SK-N-SH treated with all-trans-retinoic acid at 6 μM for 48 hours (cell line): ENCODE results near the gene POMC.

Experiments used
- ARNTL ChIP-seq: fragments of 450-650 bp; formaldehyde crosslinking; IDR thresholded peaks from 2 replicates; pipeline ENCODE4 v1.5.0; 2020; ENCODE audit warnings: low read depth, mild to moderate bottlenecking, moderate library complexity, borderline replicate concordance
- GLIS3 ChIP-seq: fragments of 250-450 bp; sonication (Bioruptor Pico); IDR thresholded peaks from 2 replicates; pipeline ENCODE4 v1.5.0; 2020; ENCODE audit warnings: mild to moderate bottlenecking, moderate library complexity
- ISL1 ChIP-seq: fragments of 250-450 bp; sonication (Bioruptor Pico); IDR thresholded peaks from 2 replicates; pipeline ENCODE4 v2.1.2; 2022; ENCODE audit warnings: mild to moderate bottlenecking, moderate library complexity
- OSR1 ChIP-seq: fragments of 250-450 bp; sonication (Bioruptor Pico); IDR thresholded peaks from 2 replicates; pipeline ENCODE4 v1.8.0; 2022; ENCODE audit warnings: moderate library complexity, mild to moderate bottlenecking, inconsistent platforms
- RARB ChIP-seq: fragments of 250-450 bp; sonication (Bioruptor Pico); IDR thresholded peaks from 2 replicates; pipeline ENCODE4 v1.8.0; 2021; ENCODE audit warnings: mild to moderate bottlenecking, moderate library complexity
- TOX ChIP-seq: fragments of 250-450 bp; sonication (Bioruptor Pico); IDR thresholded peaks from 2 replicates; pipeline ENCODE4 v1.8.0; 2021; ENCODE audit warnings: mild to moderate bottlenecking, moderate library complexity, borderline replicate concordance
- ZFP3 ChIP-seq: fragments of 250-450 bp; sonication (Bioruptor Pico); IDR thresholded peaks from 2 replicates; pipeline ENCODE4 v1.5.0; 2020; ENCODE audit warnings: mild to moderate bottlenecking, moderate library complexity
- ZFP30 ChIP-seq: fragments of 450-650 bp; formaldehyde crosslinking; IDR thresholded peaks from 2 replicates; pipeline ENCODE4 v1.5.0; 2022; ENCODE audit warnings: mild to moderate bottlenecking, moderate library complexity
- TF ChIP-seq, protein P1 (sequence below): fragments of 250-450 bp; sonication (Bioruptor Pico); IDR thresholded peaks from 2 replicates; pipeline ENCODE4 v1.5.0; 2020; ENCODE audit warnings: mild to moderate bottlenecking, moderate library complexity

DNA sequence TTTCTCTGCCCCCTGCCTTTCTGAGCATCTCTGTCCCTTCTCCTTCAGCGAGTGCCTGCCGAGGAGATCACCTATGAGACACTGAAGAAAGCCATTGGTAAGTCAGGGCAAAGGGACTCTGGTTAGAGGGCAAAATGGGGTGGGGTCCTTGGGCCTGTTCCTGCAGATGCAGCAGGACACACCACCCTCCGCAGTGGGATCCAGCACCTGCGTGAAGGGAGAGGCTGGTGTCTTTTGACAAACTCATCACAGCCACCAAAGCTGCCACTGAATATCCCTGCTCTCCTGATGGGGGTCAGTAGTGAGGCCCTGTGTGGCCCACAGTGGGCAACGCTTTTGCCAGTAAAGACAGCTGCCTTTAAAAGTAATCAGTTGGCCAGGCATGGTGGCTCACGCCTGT, 18.7 kb downstream of the POMC start:
- TF ChIP-seq RARB (CRISPR knock-in tag) (no peak), ZFP3 (CRISPR knock-in tag) (no peak), ARNTL (CRISPR knock-in tag) (no peak), ZFP30 (CRISPR knock-in tag) (no peak), OSR1 (no peak), ISL1 (CRISPR knock-in tag) (no peak), GLIS3 (CRISPR knock-in tag) (no peak), TOX (CRISPR knock-in tag) (no peak)
- TF ChIP-seq, protein P1, sequence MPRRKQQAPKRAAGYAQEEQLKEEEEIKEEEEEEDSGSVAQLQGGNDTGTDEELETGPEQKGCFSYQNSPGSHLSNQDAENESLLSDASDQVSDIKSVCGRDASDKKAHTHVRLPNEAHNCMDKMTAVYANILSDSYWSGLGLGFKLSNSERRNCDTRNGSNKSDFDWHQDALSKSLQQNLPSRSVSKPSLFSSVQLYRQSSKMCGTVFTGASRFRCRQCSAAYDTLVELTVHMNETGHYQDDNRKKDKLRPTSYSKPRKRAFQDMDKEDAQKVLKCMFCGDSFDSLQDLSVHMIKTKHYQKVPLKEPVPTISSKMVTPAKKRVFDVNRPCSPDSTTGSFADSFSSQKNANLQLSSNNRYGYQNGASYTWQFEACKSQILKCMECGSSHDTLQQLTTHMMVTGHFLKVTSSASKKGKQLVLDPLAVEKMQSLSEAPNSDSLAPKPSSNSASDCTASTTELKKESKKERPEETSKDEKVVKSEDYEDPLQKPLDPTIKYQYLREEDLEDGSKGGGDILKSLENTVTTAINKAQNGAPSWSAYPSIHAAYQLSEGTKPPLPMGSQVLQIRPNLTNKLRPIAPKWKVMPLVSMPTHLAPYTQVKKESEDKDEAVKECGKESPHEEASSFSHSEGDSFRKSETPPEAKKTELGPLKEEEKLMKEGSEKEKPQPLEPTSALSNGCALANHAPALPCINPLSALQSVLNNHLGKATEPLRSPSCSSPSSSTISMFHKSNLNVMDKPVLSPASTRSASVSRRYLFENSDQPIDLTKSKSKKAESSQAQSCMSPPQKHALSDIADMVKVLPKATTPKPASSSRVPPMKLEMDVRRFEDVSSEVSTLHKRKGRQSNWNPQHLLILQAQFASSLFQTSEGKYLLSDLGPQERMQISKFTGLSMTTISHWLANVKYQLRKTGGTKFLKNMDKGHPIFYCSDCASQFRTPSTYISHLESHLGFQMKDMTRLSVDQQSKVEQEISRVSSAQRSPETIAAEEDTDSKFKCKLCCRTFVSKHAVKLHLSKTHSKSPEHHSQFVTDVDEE (CRISPR knock-in tag), result no peak
